Left lung (tissue), 10 donors: ENCODE data around the gene NEIL1. TPM values are rescaled to one million over a fixed set of nuclear protein-coding genes. Genes with fewer than 3 reads are reported as not detected.

Source experiments
- ATAC-seq: fragments of 200-7000 bp; cut with Tn5 transposase; one replicate; pipeline ENCODE4 v1.9.1; 2020; ENCODE audit warnings: moderate library complexity
- DNase-seq, 4 donors: peaks; one replicate each; pipeline ENCODE4 v3.0.0-alpha.2; 2013 to 2020
- H3K27ac ChIP-seq, 2 donors: fragments of 200-600 bp; sonication (generic) in 1 of 2; one replicate each; pipeline versions ENCODE4 v1.5.0 to v1.8.0; 2020 to 2021
- H3K27me3 ChIP-seq, 2 donors: fragments of 200-600 bp; sonication (generic) in 1 of 2; one replicate each; pipeline versions ENCODE4 v1.5.0 to v1.8.0; 2020 to 2021
- H3K36me3 ChIP-seq, 2 donors: fragments of 200-600 bp; sonication (generic) in 1 of 2; one replicate each; pipeline versions ENCODE4 v1.5.0 to v1.8.0; 2020 to 2021
- H3K4me1 ChIP-seq, 2 donors: fragments of 200-600 bp; one replicate each; pipeline ENCODE4 v1.8.0; 2021
- H3K4me3 ChIP-seq, 2 donors: fragments of 200-600 bp; sonication (generic) in 1 of 2; one replicate each; pipeline versions ENCODE4 v1.5.0 to v1.8.0; 2020 to 2021; ENCODE audit warnings: mild to moderate bottlenecking in 1 of 2
- H3K9me3 ChIP-seq, 2 donors: fragments of 200-600 bp; sonication (generic) in 1 of 2; one replicate each; pipeline versions ENCODE4 v1.5.0 to v1.8.0; 2020 to 2021
- CTCF ChIP-seq, 2 donors: fragments of 200-600 bp; sonication (generic) in 1 of 2; IDR thresholded peaks; one replicate each; pipeline versions ENCODE4 v1.5.0 to v1.8.0; 2021; ENCODE audit warnings: antibody characterized with exemption in 2 of 2
- intact Hi-C, 2 donors: fragments of 100-400 bp; cut with DNase I; formaldehyde crosslinking; loops; one replicate each; pipeline versions ENCODE4 v1.11.2 to v1.14.2; 2022
- polyA plus RNA-seq, 6 donors: library from polyadenylated mRNA; unstranded; fragments of 120-200 nt; gene quantifications; one replicate each; pipeline ENCODE4 v1.2.1, GENCODE V29; 2013; ENCODE audit not compliant: insufficient read length in 6 of 6
- total RNA-seq, 2 donors: library from RNA; stranded (reverse); fragmentation: NEBNext Ultra II Directional; extraction: Animal tissue kit (Norgen Biotek cat#: 25700); gene quantifications; one replicate each; pipeline ENCODE4 v1.2.1, GENCODE V29; 2021
- donor health status: DM: no; HTN: yes; CAD: no.
- donor health status: DM: no; HTN: no; CAD: no.

NEIL1 gene
- total and polyA plus RNA-seq, 8 donors, result 23.1 to 36.9 (median 31.8) TPM

GRCh38 chr15:75363786-75364185 is 16.9 kb downstream of the NEIL1 start:
- intact Hi-C loops, result no loop called here
- ATAC-seq, result no peak
- Histone ChIP-seq H3K4me3 (no peak overlapping the region), H3K27ac (no peak overlapping the region), H3K27me3 (no peaks in the 10 kb centered on the region), H3K36me3 (peaks cover 0 to 86% of the 10 kb centered on the region in 2 donors), H3K4me1 (peaks cover 3 to 12% of the 10 kb centered on the region in 2 donors), H3K9me3 (no peaks in the 10 kb centered on the region)
- no peak for TF ChIP-seq CTCF (IDR thresholded peaks at IDR 0.05)
- no peak for DNase-seq

- no peaks in the 10 kb centered on the region for H3K27me3 ChIP-seq
- ATAC-seq (no peak), DNase-seq (no peak)
- no peaks in the 10 kb centered on the region for H3K9me3 ChIP-seq
- peaks cover 0 to 75% of the 10 kb centered on the region in 2 donors for H3K36me3 ChIP-seq
- peaks cover 11 to 23% of the 10 kb centered on the region in 2 donors for H3K4me1 ChIP-seq
- no peak overlapping the region for H3K4me3 ChIP-seq
- intact Hi-C loops, result no loop called here
- H3K27ac ChIP-seq, result no peak overlapping the region
- TF ChIP-seq CTCF (IDR thresholded peaks at IDR 0.05), result no peak
Measured at GRCh38 chr15:75364881-75365280, 18.0 kb downstream of the NEIL1 start.

GRCh38 chr15:75366163-75366562 is 19.3 kb downstream of the NEIL1 start:
- ATAC-seq, result no peak
- DNase-seq, result no peak
- Histone ChIP-seq H3K9me3 (no peaks in the 10 kb centered on the region), H3K4me1 (peaks cover 11 to 27% of the 10 kb centered on the region in 2 donors), H3K4me3 (no peak overlapping the region), H3K36me3 (peaks cover 0 to 67% of the 10 kb centered on the region in 2 donors), H3K27ac (no peak overlapping the region), H3K27me3 (no peaks in the 10 kb centered on the region)
- intact Hi-C loops, result no loop called here
- TF ChIP-seq CTCF (IDR thresholded peaks at IDR 0.05), result no peak

GRCh38 chr15:75367006-75367405 is 20.2 kb downstream of the NEIL1 start:
- no peaks in the 10 kb centered on the region for H3K9me3 ChIP-seq
- DNase-seq (no peak), ATAC-seq (no peak)
- H3K27me3 ChIP-seq, result no peaks in the 10 kb centered on the region
- TF ChIP-seq CTCF (IDR thresholded peaks at IDR 0.05), result no peak
- H3K36me3 ChIP-seq, result peaks cover 0 to 67% of the 10 kb centered on the region in 2 donors
- intact Hi-C loops, result no loop called here
- H3K4me1 ChIP-seq, result peaks cover 11 to 27% of the 10 kb centered on the region in 2 donors
- H3K4me3 ChIP-seq, result no peak overlapping the region
- peak overlapping the region in 1 of 2 donors; percentile 95 for H3K27ac ChIP-seq

GRCh38 chr15:75367406-75367912 is 20.6 kb downstream of the NEIL1 start:
- peak overlapping the region; percentile 80 to 95 for H3K4me3 ChIP-seq
- H3K36me3 ChIP-seq, result peaks cover 0 to 67% of the 10 kb centered on the region in 2 donors
- no peak for DNase-seq
- H3K9me3 ChIP-seq, result no peaks in the 10 kb centered on the region
- H3K27me3 ChIP-seq, result no peaks in the 10 kb centered on the region
- TF ChIP-seq CTCF (IDR thresholded peaks at IDR 0.05), result no peak
- H3K4me1 ChIP-seq, result peaks cover 11 to 27% of the 10 kb centered on the region in 2 donors
- peak overlapping the region; percentile 95 to 98 for H3K27ac ChIP-seq
- no peak for ATAC-seq
- intact Hi-C loops, result no loop called here
